Peyer's patch (tissue), 4 donors: ENCODE data around the gene KATNAL1. TPM values are rescaled to one million over a fixed set of nuclear protein-coding genes. Genes with fewer than 3 reads are reported as not detected.

Source experiments
- DNase-seq, 3 donors: peaks; one replicate each; pipeline ENCODE4 v3.0.0-alpha.2; 2017 to 2019
- H3K27ac ChIP-seq, 4 donors: fragments of 200-600 bp; sonication (generic); one replicate each; pipeline ENCODE4 v1.5.1; 2016 to 2019
- H3K27me3 ChIP-seq, 2 donors: fragments of 200-600 bp; sonication (generic); one replicate each; pipeline ENCODE4 v1.5.1; 2019
- H3K36me3 ChIP-seq, 3 donors: fragments of 200-600 bp; sonication (generic); one replicate each; pipeline ENCODE4 v1.5.1; 2016 to 2019
- H3K4me1 ChIP-seq, 4 donors: fragments of 200-600 bp; sonication (generic); one replicate each; pipeline ENCODE4 v1.5.1; 2016 to 2019
- H3K4me3 ChIP-seq, 4 donors: fragments of 200-600 bp; sonication (generic); 1 replicate in 3 of 4; 2 replicates in 1 of 4; pipeline ENCODE4 v1.5.1; 2016 to 2019; ENCODE audit warnings: mild to moderate bottlenecking in 1 of 4
- H3K9me3 ChIP-seq, 4 donors: fragments of 200-600 bp; sonication (generic); one replicate each; pipeline ENCODE4 v1.5.1; 2016 to 2019; ENCODE audit warnings: mild to moderate bottlenecking in 1 of 4
- CTCF ChIP-seq, 6 experiments: fragments of 450-650 bp in 4 of 6; fragments of 200-600 bp in 2 of 6; sonication (generic) in 1 of 6; IDR thresholded peaks; one replicate each; pipeline ENCODE4 v1.5.1; 2017 to 2019; ENCODE audit warnings: antibody characterized with exemption in 6 of 6, mild to moderate bottlenecking in 3 of 6, moderate library complexity in 1 of 6
- POLR2A ChIP-seq, 2 donors: fragments of 450-650 bp; IDR thresholded peaks; one replicate each; pipeline ENCODE4 v1.5.1; 2017; ENCODE audit warnings: antibody characterized with exemption in 2 of 2, mild to moderate bottlenecking in 2 of 2, moderate library complexity in 2 of 2
- total RNA-seq, 4 donors: library from RNA; depleted of rRNA; stranded (reverse); fragments of >200 nt; gene quantifications; one replicate each; pipeline ENCODE4 v1.1.0, GENCODE V29; 2016

Gene KATNAL1
- total RNA-seq, 4 donors from 2014 or later = 2.7 to 25.6 (median 13.0) TPM

GRCh38 chr13:30172593-30173302 lies 134.6 kb downstream of the KATNAL1 start:
- no peak for TF ChIP-seq CTCF (IDR thresholded peaks at IDR 0.05)
- no peak for TF ChIP-seq POLR2A (IDR thresholded peaks at IDR 0.05)
- Histone ChIP-seq H3K9me3 (no peaks in the 10 kb centered on the region), H3K27ac (no peak overlapping the region), H3K4me3 (no peak overlapping the region), H3K36me3 (no peaks in the 10 kb centered on the region), H3K27me3 (no peaks in the 10 kb centered on the region), H3K4me1 (no peaks in the 10 kb centered on the region)
- no peak for DNase-seq

GRCh38 chr13:30170569-30170968 lies 136.8 kb downstream of the KATNAL1 start:
- no peak overlapping the region for H3K27ac ChIP-seq
- no peak for TF ChIP-seq CTCF (IDR thresholded peaks at IDR 0.05)
- no peak for TF ChIP-seq POLR2A (IDR thresholded peaks at IDR 0.05)
- no peak for DNase-seq
- no peaks in the 10 kb centered on the region for H3K27me3 ChIP-seq
- no peak overlapping the region for H3K4me3 ChIP-seq
- no peaks in the 10 kb centered on the region for H3K36me3 ChIP-seq
- H3K4me1 ChIP-seq = no peaks in the 10 kb centered on the region
- H3K9me3 ChIP-seq = no peaks in the 10 kb centered on the region

- Histone ChIP-seq H3K4me3 (no peak overlapping the region), H3K4me1 (no peaks in the 10 kb centered on the region), H3K27ac (no peak overlapping the region), H3K9me3 (no peaks in the 10 kb centered on the region), H3K36me3 (no peaks in the 10 kb centered on the region), H3K27me3 (no peaks in the 10 kb centered on the region)
- TF ChIP-seq POLR2A (IDR thresholded peaks at IDR 0.05) (no peak), CTCF (IDR thresholded peaks at IDR 0.05) (no peak)
- DNase-seq = no peak
Observed at GRCh38 chr13:30169442-30169841, 137.9 kb downstream of the KATNAL1 start.

GRCh38 chr13:30165796-30166195 lies 141.6 kb downstream of the KATNAL1 start:
- Histone ChIP-seq H3K4me1 (no peaks in the 10 kb centered on the region), H3K36me3 (no peaks in the 10 kb centered on the region), H3K27me3 (no peaks in the 10 kb centered on the region), H3K9me3 (no peaks in the 10 kb centered on the region), H3K4me3 (no peak overlapping the region), H3K27ac (no peak overlapping the region)
- no peak for DNase-seq
- no peak for TF ChIP-seq CTCF (IDR thresholded peaks at IDR 0.05)
- no peak for TF ChIP-seq POLR2A (IDR thresholded peaks at IDR 0.05)

- H3K9me3 ChIP-seq = no peaks in the 10 kb centered on the region
- H3K27ac ChIP-seq = no peak overlapping the region
- H3K4me1 ChIP-seq = no peaks in the 10 kb centered on the region
- DNase-seq = no peak
- H3K36me3 ChIP-seq = no peaks in the 10 kb centered on the region
- H3K27me3 ChIP-seq = no peaks in the 10 kb centered on the region
- H3K4me3 ChIP-seq = no peak overlapping the region
- TF ChIP-seq CTCF (IDR thresholded peaks at IDR 0.05) (no peak), POLR2A (IDR thresholded peaks at IDR 0.05) (no peak)
Observed at GRCh38 chr13:30165071-30165470, 142.3 kb downstream of the KATNAL1 start.
